PFSK-1 (cell line): ENCODE measurements around the gene UBE2H.

Source experiments
- FOXP2 ChIP-seq: optimal IDR thresholded peaks from 2 replicates; pipeline ENCODE3; 2011; ENCODE audit warnings: borderline replicate concordance, control low read depth, inconsistent platforms; ENCODE audit not compliant: insufficient read depth; ENCODE audit errors: extremely low read length, extremely low read depth
- POLR2AphosphoS5 ChIP-seq: IDR thresholded peaks from 2 replicates; pipeline ENCODE4 v1.6.1; 2012; ENCODE audit warnings: low read depth, mild to moderate bottlenecking, control low read depth, low read length, moderate library complexity
- SIN3A ChIP-seq: IDR thresholded peaks from 2 replicates; pipeline ENCODE4 v1.6.1; 2012; ENCODE audit warnings: mild to moderate bottlenecking, low read length, moderate library complexity, borderline replicate concordance; ENCODE audit not compliant: insufficient read depth
- TAF1 ChIP-seq: IDR thresholded peaks from 2 replicates; pipeline ENCODE4 v1.6.1; 2012; ENCODE audit warnings: low read length, control low read depth, borderline replicate concordance; ENCODE audit not compliant: insufficient read depth
- TF ChIP-seq, protein P1 (sequence below), 2 experiments: IDR thresholded peaks; 2 replicates each; pipeline versions ENCODE4 v1.6.1 to v1.8.0; 2011 to 2012; ENCODE audit warnings: low read depth in 2 of 2, low read length in 2 of 2, control low read depth in 1 of 2, inconsistent platforms in 1 of 2, mild to moderate bottlenecking in 1 of 2, moderate library complexity in 1 of 2; ENCODE audit not compliant: insufficient read depth in 1 of 2

The UBE2H gene

DNA sequence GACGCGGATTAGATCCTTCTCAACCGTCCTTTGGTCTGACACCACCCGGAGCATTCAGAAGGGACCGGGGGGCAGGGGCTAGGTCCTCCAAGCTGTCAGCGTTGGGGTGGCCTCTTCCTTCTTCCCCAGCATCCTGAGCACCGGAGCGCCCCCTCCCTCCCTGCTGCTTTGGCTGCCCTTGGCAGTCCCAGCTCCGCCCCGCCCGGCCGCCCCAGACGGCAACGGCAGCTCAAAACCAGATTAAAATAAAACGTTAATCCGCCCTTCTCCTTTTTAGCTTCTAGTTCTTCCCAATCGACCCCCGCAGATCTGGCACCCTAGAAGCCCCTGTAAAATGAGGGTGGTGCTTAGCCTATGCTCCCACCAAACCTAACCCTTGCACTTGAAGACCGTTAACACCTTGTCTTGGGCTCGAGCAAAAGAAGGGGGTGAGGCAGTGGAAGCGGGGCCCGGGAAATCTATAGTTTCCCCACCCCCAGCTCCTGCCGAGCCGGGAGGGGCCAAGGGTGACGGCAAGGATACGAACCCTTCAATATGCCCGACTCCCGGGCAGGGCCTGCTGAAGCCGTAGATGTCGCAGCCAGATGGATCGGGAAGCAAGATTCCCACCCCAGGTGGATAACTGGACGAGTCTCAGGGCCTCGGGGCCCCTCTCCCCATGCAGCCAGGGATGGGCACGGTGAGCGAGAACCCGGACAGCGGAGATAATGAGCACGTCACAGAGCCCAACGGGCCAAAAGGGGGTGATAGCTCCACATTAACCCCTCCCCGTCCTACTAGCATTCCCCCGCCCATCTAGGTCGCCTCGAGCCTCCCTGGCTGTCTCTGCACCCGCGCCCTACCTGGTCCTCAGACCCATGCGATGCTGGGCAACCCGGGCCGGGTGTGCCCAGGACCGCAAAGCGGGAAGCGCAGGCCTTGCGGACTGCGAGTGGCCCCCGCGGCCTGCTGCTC lies 171.5 kb downstream of the UBE2H start:
- TF ChIP-seq TAF1 (no peak), FOXP2 (no peak), POLR2AphosphoS5 (no peak), SIN3A (no peak)
- TF ChIP-seq, protein P1, sequence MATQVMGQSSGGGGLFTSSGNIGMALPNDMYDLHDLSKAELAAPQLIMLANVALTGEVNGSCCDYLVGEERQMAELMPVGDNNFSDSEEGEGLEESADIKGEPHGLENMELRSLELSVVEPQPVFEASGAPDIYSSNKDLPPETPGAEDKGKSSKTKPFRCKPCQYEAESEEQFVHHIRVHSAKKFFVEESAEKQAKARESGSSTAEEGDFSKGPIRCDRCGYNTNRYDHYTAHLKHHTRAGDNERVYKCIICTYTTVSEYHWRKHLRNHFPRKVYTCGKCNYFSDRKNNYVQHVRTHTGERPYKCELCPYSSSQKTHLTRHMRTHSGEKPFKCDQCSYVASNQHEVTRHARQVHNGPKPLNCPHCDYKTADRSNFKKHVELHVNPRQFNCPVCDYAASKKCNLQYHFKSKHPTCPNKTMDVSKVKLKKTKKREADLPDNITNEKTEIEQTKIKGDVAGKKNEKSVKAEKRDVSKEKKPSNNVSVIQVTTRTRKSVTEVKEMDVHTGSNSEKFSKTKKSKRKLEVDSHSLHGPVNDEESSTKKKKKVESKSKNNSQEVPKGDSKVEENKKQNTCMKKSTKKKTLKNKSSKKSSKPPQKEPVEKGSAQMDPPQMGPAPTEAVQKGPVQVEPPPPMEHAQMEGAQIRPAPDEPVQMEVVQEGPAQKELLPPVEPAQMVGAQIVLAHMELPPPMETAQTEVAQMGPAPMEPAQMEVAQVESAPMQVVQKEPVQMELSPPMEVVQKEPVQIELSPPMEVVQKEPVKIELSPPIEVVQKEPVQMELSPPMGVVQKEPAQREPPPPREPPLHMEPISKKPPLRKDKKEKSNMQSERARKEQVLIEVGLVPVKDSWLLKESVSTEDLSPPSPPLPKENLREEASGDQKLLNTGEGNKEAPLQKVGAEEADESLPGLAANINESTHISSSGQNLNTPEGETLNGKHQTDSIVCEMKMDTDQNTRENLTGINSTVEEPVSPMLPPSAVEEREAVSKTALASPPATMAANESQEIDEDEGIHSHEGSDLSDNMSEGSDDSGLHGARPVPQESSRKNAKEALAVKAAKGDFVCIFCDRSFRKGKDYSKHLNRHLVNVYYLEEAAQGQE (IDR thresholded peaks at IDR 0.05; ENCODE audit: insufficient read depth in 1 of 2, low read depth in 2 of 2, low read length in 2 of 2): no peak
